GM12878 (cell line): ENCODE data around the gene CAMK1. TPM values are rescaled to one million over a fixed set of nuclear protein-coding genes. Genes with fewer than 3 reads are reported as not detected.

Source experiments
- ATAC-seq: fragments of 200-7000 bp; cut with Tn5 transposase; 3 replicates; pipeline ENCODE4 v1.9.1; 2020; ENCODE audit warnings: mild to moderate bottlenecking, moderate library complexity
- BruUV-seq: library from RNA; stranded (reverse); fragments of 400-500 nt; replicated peaks from 2 replicates; lab custom pipeline; 2021; lab: Mats Ljungman, UMichigan
- CTCF ChIA-PET: fragments of 300-600 bp; sonication (Branson Sonifier 250); formaldehyde crosslinking; extraction: SDS; loops from one replicate; lab custom pipeline; 2021; ENCODE audit warnings: inconsistent platforms; lab: Yijun Ruan, JAX
- POLR2A ChIA-PET: fragments of 350-600 bp; formaldehyde crosslinking; extraction: SDS; loops from one replicate; lab custom pipeline; 2021; ENCODE audit warnings: inconsistent platforms; lab: Charles Lee
- RAD21 ChIA-PET: fragments of 300-600 bp; sonication (Branson Sonifier 250); formaldehyde crosslinking; loops from one replicate; lab custom pipeline; 2023; ENCODE audit warnings: antibody characterized with exemption; ENCODE audit not compliant: unreplicated experiment; lab: Charles Lee
- SMC1A ChIA-PET: fragments of 300-600 bp; sonication (Branson Sonifier 250); formaldehyde crosslinking; loops from one replicate; lab custom pipeline; 2023; ENCODE audit not compliant: unreplicated experiment, uncharacterized antibody; lab: Charles Lee
- DNase-seq: peaks from one replicate; pipeline ENCODE4 v3.0.0-alpha.2; 2011; ENCODE audit warnings: low read depth, low spot score
- FAIRE-seq: peaks from 3 replicates; lab custom pipeline; 2011; peaks lifted over from hg19 to GRCh38; lab: Jason Lieb, UNC
- H2AFZ ChIP-seq: 2 replicates; pipeline ENCODE4 v1.6.0; 2011; ENCODE audit warnings: low read depth, low read length, control low read depth; ENCODE audit not compliant: control insufficient read depth
- H3K27ac ChIP-seq: 2 replicates; pipeline ENCODE4 v1.5.1; 2011; ENCODE audit warnings: control low read depth; ENCODE audit not compliant: control insufficient read depth, insufficient read depth
- H3K27me3 ChIP-seq, 2 experiments: replicated peaks in 1 of 2; 2 replicates each; pipeline versions ENCODE4 v1.6.0 to v1.6.1; 2011; ENCODE audit warnings: low read length in 1 of 2; ENCODE audit not compliant: control insufficient read depth in 2 of 2, insufficient read depth in 2 of 2
- H3K36me3 ChIP-seq, 2 experiments: 2 replicates each; pipeline ENCODE4 v1.5.1; 2011; ENCODE audit warnings: low read length in 1 of 2; ENCODE audit not compliant: control insufficient read depth in 2 of 2, insufficient read depth in 2 of 2
- H3K4me1 ChIP-seq: 2 replicates; pipeline ENCODE4 v1.6.1; 2011; ENCODE audit warnings: mild to moderate bottlenecking, low read length, moderate library complexity, mixed read lengths; ENCODE audit not compliant: control insufficient read depth, insufficient read depth
- H3K4me2 ChIP-seq: 2 replicates; pipeline ENCODE4 v1.6.0; 2011; ENCODE audit warnings: control low read depth; ENCODE audit not compliant: control insufficient read depth, insufficient read depth
- H3K4me3 ChIP-seq: fragments of 200-600 bp; sonication (generic); 2 replicates; pipeline ENCODE4 v1.5.1; 2016
- H3K79me2 ChIP-seq: 2 replicates; pipeline ENCODE4 v1.6.0; 2011; ENCODE audit warnings: low read length; ENCODE audit not compliant: control insufficient read depth, insufficient read depth
- H3K9ac ChIP-seq: 2 replicates; pipeline ENCODE4 v1.8.0; 2011; ENCODE audit warnings: low read length, control low read depth, mixed read lengths; ENCODE audit not compliant: control insufficient read depth, insufficient read depth
- H3K9me3 ChIP-seq: replicated peaks from 3 replicates; pipeline ENCODE4 v1.5.1; 2011; ENCODE audit warnings: mild to moderate bottlenecking, low read length; ENCODE audit not compliant: control insufficient read depth, insufficient read depth
- H4K20me1 ChIP-seq: 2 replicates; pipeline ENCODE4 v1.6.0; 2011; ENCODE audit not compliant: control insufficient read depth, insufficient read depth
- SUZ12 ChIP-seq: fragments of 200-600 bp; sonication (generic); IDR thresholded peaks from one replicate; pipeline ENCODE4 v1.6.1; 2018; ENCODE audit warnings: antibody characterized with exemption, mild to moderate bottlenecking; ENCODE audit not compliant: unreplicated experiment
- ZNF217 ChIP-seq: fragments of 450-650 bp; IDR thresholded peaks from 2 replicates; pipeline ENCODE4 v1.6.1; 2017; ENCODE audit warnings: antibody characterized with exemption, mild to moderate bottlenecking
- WGBS: methylation state at CpG from one replicate; pipeline ENCODE4 v1.1.6; 2016; ENCODE audit warnings: low lambda C conversion rate; ENCODE audit not compliant: insufficient replicate concordance, insufficient coverage; ENCODE audit errors: missing lambda C conversion rate; 5-methylcytosine and 5-hydroxymethylcytosine counted together
- in situ Hi-C: fragments of 300-500 bp; cut with MboI; formaldehyde crosslinking; loops from 9 replicates; pipeline ENCODE4 v1.14.3; 2018; ENCODE audit warnings: mixed read lengths
- intact Hi-C: fragments of 100-400 bp; cut with micrococcal nuclease; formaldehyde crosslinking; loops from one replicate; pipeline ENCODE4 v1.14.2; 2022; ENCODE audit not compliant: unreplicated experiment
- polyA plus RNA-seq, 11 experiments: library from polyadenylated mRNA; depleted of rRNA in 4 of 11; unstranded in 6 of 11; stranded (reverse) in 5 of 11; fragments of >200 nt; fragmentation: Nextera tagmentation in 4 of 11; fragmentation: Illumina TruSeq in 1 of 11; extraction: Ambion mirVana in 4 of 11; extraction: Trizol in 1 of 11; gene quantifications; 1 replicate in 1 of 11; 2 replicates in 10 of 11; pipeline versions ENCODE4 v1.2.1 to v1.2.3, GENCODE V29; 2011 to 2016; ENCODE audit warnings: inconsistent platforms in 2 of 11, missing spikeins in 2 of 11, low read depth in 1 of 11
- total RNA-seq, 4 experiments: library from RNA; depleted of rRNA in 3 of 4; stranded (reverse); fragments of >200 nt in 3 of 4; fragmentation: Illumina TruSeq in 1 of 4; extraction: Trizol in 1 of 4; gene quantifications; 2 replicates each; pipeline versions ENCODE4 v1.2.1 to v1.2.3, GENCODE V29; 2013 to 2021
- TF ChIP-seq, protein P1 (sequence below): IDR thresholded peaks from 2 replicates; pipeline ENCODE4 v1.6.1; 2012; ENCODE audit warnings: mild to moderate bottlenecking, low read depth, low read length
- TF ChIP-seq, protein P2 (sequence below): fragments of 450-650 bp; IDR thresholded peaks from 2 replicates; pipeline ENCODE4 v1.6.1; 2016; ENCODE audit warnings: mild to moderate bottlenecking

The CAMK1 gene
- total and polyA plus RNA-seq, 10 of the 15 experiments (the other 5 are each of a cell fraction or from before 2014, with no cell fraction given), result 0.24 to 2.1 (median 0.51) TPM; not detected in 2

DNA sequence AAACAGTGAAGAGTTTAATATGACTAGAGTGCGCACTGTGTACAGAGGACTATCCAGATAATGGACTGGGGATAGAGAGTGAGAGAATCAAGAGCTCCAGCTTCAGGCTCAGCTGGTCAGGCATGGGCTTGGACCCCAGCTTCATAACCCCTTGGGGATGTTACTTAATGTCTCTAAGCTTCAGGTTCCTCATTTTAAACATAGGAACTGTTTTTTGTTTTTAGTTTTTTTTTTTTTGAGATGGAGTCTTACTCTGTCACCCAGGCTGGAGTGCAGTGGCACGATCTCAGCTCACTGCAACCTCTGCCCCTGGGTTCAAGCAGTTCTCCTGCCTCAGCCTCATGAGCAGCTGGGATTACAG is 48.1 kb downstream of the CAMK1 start (continued):
- TF ChIP-seq, protein P1, sequence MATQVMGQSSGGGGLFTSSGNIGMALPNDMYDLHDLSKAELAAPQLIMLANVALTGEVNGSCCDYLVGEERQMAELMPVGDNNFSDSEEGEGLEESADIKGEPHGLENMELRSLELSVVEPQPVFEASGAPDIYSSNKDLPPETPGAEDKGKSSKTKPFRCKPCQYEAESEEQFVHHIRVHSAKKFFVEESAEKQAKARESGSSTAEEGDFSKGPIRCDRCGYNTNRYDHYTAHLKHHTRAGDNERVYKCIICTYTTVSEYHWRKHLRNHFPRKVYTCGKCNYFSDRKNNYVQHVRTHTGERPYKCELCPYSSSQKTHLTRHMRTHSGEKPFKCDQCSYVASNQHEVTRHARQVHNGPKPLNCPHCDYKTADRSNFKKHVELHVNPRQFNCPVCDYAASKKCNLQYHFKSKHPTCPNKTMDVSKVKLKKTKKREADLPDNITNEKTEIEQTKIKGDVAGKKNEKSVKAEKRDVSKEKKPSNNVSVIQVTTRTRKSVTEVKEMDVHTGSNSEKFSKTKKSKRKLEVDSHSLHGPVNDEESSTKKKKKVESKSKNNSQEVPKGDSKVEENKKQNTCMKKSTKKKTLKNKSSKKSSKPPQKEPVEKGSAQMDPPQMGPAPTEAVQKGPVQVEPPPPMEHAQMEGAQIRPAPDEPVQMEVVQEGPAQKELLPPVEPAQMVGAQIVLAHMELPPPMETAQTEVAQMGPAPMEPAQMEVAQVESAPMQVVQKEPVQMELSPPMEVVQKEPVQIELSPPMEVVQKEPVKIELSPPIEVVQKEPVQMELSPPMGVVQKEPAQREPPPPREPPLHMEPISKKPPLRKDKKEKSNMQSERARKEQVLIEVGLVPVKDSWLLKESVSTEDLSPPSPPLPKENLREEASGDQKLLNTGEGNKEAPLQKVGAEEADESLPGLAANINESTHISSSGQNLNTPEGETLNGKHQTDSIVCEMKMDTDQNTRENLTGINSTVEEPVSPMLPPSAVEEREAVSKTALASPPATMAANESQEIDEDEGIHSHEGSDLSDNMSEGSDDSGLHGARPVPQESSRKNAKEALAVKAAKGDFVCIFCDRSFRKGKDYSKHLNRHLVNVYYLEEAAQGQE, result no peak
- TF ChIP-seq ZNF217, result no peak
- TF ChIP-seq, protein P2, sequence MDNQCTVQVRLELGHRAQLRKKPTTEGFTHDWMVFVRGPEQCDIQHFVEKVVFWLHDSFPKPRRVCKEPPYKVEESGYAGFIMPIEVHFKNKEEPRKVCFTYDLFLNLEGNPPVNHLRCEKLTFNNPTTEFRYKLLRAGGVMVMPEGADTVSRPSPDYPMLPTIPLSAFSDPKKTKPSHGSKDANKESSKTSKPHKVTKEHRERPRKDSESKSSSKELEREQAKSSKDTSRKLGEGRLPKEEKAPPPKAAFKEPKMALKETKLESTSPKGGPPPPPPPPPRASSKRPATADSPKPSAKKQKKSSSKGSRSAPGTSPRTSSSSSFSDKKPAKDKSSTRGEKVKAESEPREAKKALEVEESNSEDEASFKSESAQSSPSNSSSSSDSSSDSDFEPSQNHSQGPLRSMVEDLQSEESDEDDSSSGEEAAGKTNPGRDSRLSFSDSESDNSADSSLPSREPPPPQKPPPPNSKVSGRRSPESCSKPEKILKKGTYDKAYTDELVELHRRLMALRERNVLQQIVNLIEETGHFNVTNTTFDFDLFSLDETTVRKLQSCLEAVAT, result no peak

DNA sequence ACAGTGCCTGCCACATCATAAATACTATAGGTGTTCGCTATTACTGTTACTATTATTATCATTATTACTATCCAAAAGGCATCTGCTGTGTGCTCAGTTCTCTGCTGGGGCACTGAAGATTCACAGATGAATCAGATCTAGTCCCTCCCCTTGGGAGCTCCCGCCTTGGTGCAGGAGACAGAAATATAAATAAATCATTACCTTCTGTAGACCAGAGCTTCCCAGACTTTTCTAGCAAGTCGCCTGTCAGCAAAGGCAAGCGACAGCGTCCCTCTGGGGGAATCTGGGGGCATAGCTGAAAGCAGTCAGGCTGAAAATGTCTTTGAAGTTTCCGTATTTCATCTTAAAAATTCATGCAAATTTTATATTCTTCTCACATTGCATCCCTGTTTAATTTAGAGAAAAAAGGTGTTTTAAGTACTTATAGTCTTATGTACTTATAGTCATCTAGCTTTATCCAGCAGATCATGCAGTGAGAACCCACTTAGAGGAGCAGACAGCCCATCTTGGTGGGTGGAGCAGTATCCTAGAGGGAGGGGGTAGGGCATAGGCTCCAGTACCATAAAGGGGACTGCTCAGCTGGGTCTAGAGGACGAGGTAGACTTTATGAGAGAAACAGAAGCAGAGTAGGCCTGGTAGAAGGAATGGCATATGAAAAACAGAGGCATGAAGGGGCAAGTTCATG is 48.6 kb downstream of the CAMK1 start:
- Histone ChIP-seq H2AFZ (no peak overlapping the region), H3K4me3 (no peak overlapping the region), H3K27me3 (no peaks in the 10 kb centered on the region; a peak in 2 of 4 replicates), H3K36me3 (no peaks in the 10 kb centered on the region), H3K9ac (no peak overlapping the region), H3K79me2 (no peaks in the 10 kb centered on the region), H3K27ac (no peak overlapping the region), H3K9me3 (no peaks in the 10 kb centered on the region), H3K4me1 (no peaks in the 10 kb centered on the region), H3K4me2 (no peak overlapping the region), H4K20me1 (no peaks in the 10 kb centered on the region)
- FAIRE-seq (no peak), ATAC-seq (no peak), DNase-seq (no peak)
- ChIA-PET POLR2A (no interaction called here), SMC1A (interaction anchor here (1.4 to 2.2 kb wide), 2 partner anchors 13 to 217 kb away, joined by 3 to 5 read pairs; no protein-coding TSS in a partner anchor), RAD21 (interaction anchor here (1.0 to 1.5 kb wide), 2 partner anchors 17 to 368 kb away, joined by 3 to 5 read pairs; no protein-coding TSS in a partner anchor), CTCF (interaction anchor here (0.6 to 3.0 kb wide), 5 partner anchors 8 to 218 kb away, joined by 3 to 15 read pairs (median 3); partner anchors contain the start of gene BRPF1)
- no TSS peak for BruUV-seq
- TF ChIP-seq SUZ12, result no peak
- in situ Hi-C loops, result no loop called here
- WGBS, result 0% methylated on average over 7 of the region's 7 CpGs
- intact Hi-C loops, result no loop called here
